B cell (primary cell): ENCODE results near the gene PDGFA. TPM values are rescaled to one million over a fixed set of nuclear protein-coding genes. Genes with fewer than 3 reads are reported as not detected.

ENCODE experiments used
- ATAC-seq: fragments of 200-7000 bp; cut with Tn5 transposase; one replicate; pipeline ENCODE4 v1.10.0; 2021; ENCODE audit warnings: low read depth, mild to moderate bottlenecking, moderate number of reproducible peaks, moderate library complexity
- CTCF ChIA-PET: fragments of 350-600 bp; sonication (Branson Sonifier 250); formaldehyde crosslinking; loops from one replicate; lab custom pipeline; 2021; ENCODE audit warnings: antibody characterized with exemption, inconsistent platforms; lab: Charles Lee
- POLR2A ChIA-PET: fragments of 350-600 bp; sonication (Branson Sonifier 250); formaldehyde crosslinking; loops from one replicate; lab custom pipeline; 2021; ENCODE audit warnings: antibody characterized with exemption; lab: Charles Lee
- DNase-seq: peaks from one replicate; pipeline ENCODE4 v3.0.0; 2013
- H2AFZ ChIP-seq: 2 replicates; pipeline ENCODE4 v1.6.1; 2012; ENCODE audit warnings: mild to moderate bottlenecking, low read depth, low read length; ENCODE audit not compliant: insufficient read depth, poor library complexity, severe bottlenecking
- H3K27ac ChIP-seq, 2 donors: 1 replicate in 1 of 2; 2 replicates in 1 of 2; pipeline ENCODE4 v1.5.1; 2012 to 2013; ENCODE audit warnings: low read length in 2 of 2, mild to moderate bottlenecking in 2 of 2, moderate library complexity in 1 of 2
- H3K27me3 ChIP-seq, 4 experiments: fragments of 200-600 bp in 1 of 4; sonication (generic) in 1 of 4; replicated peaks in 1 of 4; 1 replicate in 2 of 4; 2 replicates in 2 of 4; pipeline versions ENCODE4 v1.6.1 to v1.7.0; 2013 to 2016; ENCODE audit warnings: low read length in 3 of 4, mild to moderate bottlenecking in 2 of 4, mixed read lengths in 1 of 4, moderate library complexity in 1 of 4; ENCODE audit not compliant: insufficient read depth in 4 of 4, control insufficient read depth in 3 of 4; ENCODE audit errors: control extremely low read depth in 1 of 4
- H3K36me3 ChIP-seq, 2 experiments: replicated peaks in 1 of 2; 1 replicate in 1 of 2; 2 replicates in 1 of 2; pipeline versions ENCODE4 v1.6.1 to v1.7.1; 2013; ENCODE audit warnings: low read length in 1 of 2; ENCODE audit not compliant: insufficient read depth in 2 of 2, control insufficient read depth in 1 of 2; ENCODE audit errors: control extremely low read depth in 1 of 2, extremely low read depth in 1 of 2
- H3K4me1 ChIP-seq, 2 donors: fragments of 200-600 bp in 1 of 2; sonication (generic) in 1 of 2; 1 replicate in 1 of 2; 2 replicates in 1 of 2; pipeline versions ENCODE4 v1.5.1 to v1.6.1; 2013 to 2017; ENCODE audit warnings: low read length in 2 of 2; ENCODE audit not compliant: control insufficient read depth in 2 of 2, insufficient read depth in 2 of 2
- H3K4me2 ChIP-seq: replicated peaks from 2 replicates; pipeline ENCODE3; 2012; ENCODE audit warnings: mild to moderate bottlenecking, low read depth, low read length; ENCODE audit not compliant: poor library complexity, severe bottlenecking
- H3K4me3 ChIP-seq, 5 experiments: fragments of 200-600 bp in 1 of 5; sonication (generic) in 1 of 5; 1 replicate in 3 of 5; 2 replicates in 2 of 5; pipeline versions ENCODE4 v1.5.1 to v1.7.0; 2011 to 2016; ENCODE audit warnings: low read length in 4 of 5, mild to moderate bottlenecking in 4 of 5, low read depth in 2 of 5, control low read depth in 1 of 5, moderate library complexity in 1 of 5; ENCODE audit not compliant: insufficient read depth in 1 of 5; ENCODE audit errors: control extremely low read depth in 1 of 5, extremely low read depth in 1 of 5
- H3K79me2 ChIP-seq: fragments of 200-600 bp; sonication (generic); one replicate; pipeline ENCODE4 v1.6.0; 2016; ENCODE audit warnings: low read length; ENCODE audit not compliant: control insufficient read depth, insufficient read depth
- H3K9ac ChIP-seq: fragments of 200-600 bp; sonication (generic); 2 replicates; pipeline ENCODE4 v1.6.1; 2017; ENCODE audit warnings: mild to moderate bottlenecking, low read length, moderate library complexity
- H3K9me3 ChIP-seq, 3 donors: one replicate each; pipeline versions ENCODE4 v1.6.1 to v1.7.1; 2013; ENCODE audit warnings: low read length in 2 of 3; ENCODE audit not compliant: control insufficient read depth in 2 of 3, insufficient read depth in 1 of 3; ENCODE audit errors: control extremely low read depth in 1 of 3
- H4K20me1 ChIP-seq: 2 replicates; pipeline ENCODE4 v1.6.0; 2012; ENCODE audit warnings: mild to moderate bottlenecking, low read length; ENCODE audit not compliant: insufficient read depth, control insufficient read depth, poor library complexity, severe bottlenecking
- H3K27ac Mint-ChIP-seq: one replicate; pipeline ENCODE4 v1.8.0; 2021; ENCODE audit warnings: mixed read lengths
- H3K27me3 Mint-ChIP-seq: one replicate; pipeline ENCODE4 v1.8.0; 2021; ENCODE audit warnings: mixed read lengths
- H3K4me1 Mint-ChIP-seq: one replicate; pipeline ENCODE4 v1.8.0; 2021; ENCODE audit warnings: mixed read lengths
- H3K4me3 Mint-ChIP-seq: one replicate; pipeline ENCODE4 v1.8.0; 2021; ENCODE audit warnings: mixed read lengths
- H3K9me3 Mint-ChIP-seq: one replicate; pipeline ENCODE4 v1.8.0; 2022; ENCODE audit warnings: mixed read lengths; ENCODE audit not compliant: insufficient read depth
- EZH2 ChIP-seq: IDR thresholded peaks from 2 replicates; pipeline ENCODE4 v1.6.1; 2012; ENCODE audit warnings: borderline replicate concordance, low read depth, mild to moderate bottlenecking, moderate library complexity, low read length; ENCODE audit not compliant: insufficient read depth, poor library complexity, severe bottlenecking
- WGBS: methylation state at CpG from one replicate; pipeline ENCODE4 v1.1.5; 2013; ENCODE audit warnings: missing lambda C conversion rate; ENCODE audit not compliant: insufficient coverage; 5-methylcytosine and 5-hydroxymethylcytosine counted together
- intact Hi-C: fragments of 100-400 bp; cut with micrococcal nuclease; formaldehyde crosslinking; loops from one replicate; pipeline ENCODE4 v1.10.0; 2022
- polyA plus RNA-seq: library from polyadenylated mRNA; depleted of rRNA; stranded (reverse); fragments of >200 nt; gene quantifications from 2 replicates; pipeline ENCODE4 v1.2.3, GENCODE V29; 2012
- total RNA-seq, 2 donors: library from RNA; stranded (reverse); fragments of 120-200 nt in 1 of 2; gene quantifications; 1 replicate in 1 of 2; 2 replicates in 1 of 2; pipeline versions ENCODE4 v1.2.3 to v1.2.4, GENCODE V29; 2013 to 2022
- TF ChIP-seq, protein P1 (sequence below): fragments of 200-600 bp; IDR thresholded peaks from one replicate; pipeline ENCODE4 v1.8.0; 2022; ENCODE audit warnings: antibody characterized with exemption, mild to moderate bottlenecking

PDGFA gene
- total and polyA plus RNA-seq, 2 donors (not counting 1 experiment from before 2014, with no cell fraction given), result 0.36 to 1.5 TPM

DNA sequence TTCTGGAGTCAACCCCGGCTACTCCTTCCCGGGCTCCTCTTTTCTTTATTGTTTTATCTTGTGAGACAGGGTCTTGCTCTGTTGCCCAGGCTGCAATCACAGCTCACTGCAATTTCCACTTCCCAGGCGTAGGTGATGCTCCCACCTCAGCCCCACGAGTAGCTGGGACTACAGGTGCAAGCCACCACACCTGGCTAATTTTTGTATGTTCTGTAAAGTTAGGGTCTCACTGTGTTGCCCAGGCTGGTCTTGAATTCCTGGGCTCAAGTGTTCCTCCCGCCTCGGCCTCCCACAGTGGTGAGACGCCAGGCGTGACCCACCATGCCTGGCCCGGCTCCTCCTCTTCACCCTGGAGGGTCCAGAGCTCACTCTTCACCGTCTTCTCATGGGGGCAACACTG lies 15.3 kb upstream of the PDGFA start:
- Mint-ChIP-seq H3K27ac (no peak overlapping the region), H3K9me3 (no peaks in the 10 kb centered on the region), H3K27me3 (peaks cover 5% of the 10 kb centered on the region), H3K4me1 (peaks cover 15% of the 10 kb centered on the region), H3K4me3 (no peak overlapping the region)
- POLR2A ChIA-PET, result no interaction called here
- 93% methylated on average over 9 of the region's 10 CpGs for WGBS
- ATAC-seq (no peak), DNase-seq (no peak)
- CTCF ChIA-PET, result no interaction called here
- Histone ChIP-seq H4K20me1 (no peaks in the 10 kb centered on the region), H3K27ac (no peak overlapping the region), H3K36me3 (no peaks in the 10 kb centered on the region), H3K27me3 (no peaks in the 10 kb centered on the region), H2AFZ (no peak overlapping the region), H3K9me3 (peaks cover 0 to 12% (median 0%) of the 10 kb centered on the region in 3 donors), H3K9ac (no peak overlapping the region), H3K4me3 (no peak overlapping the region), H3K79me2 (no peaks in the 10 kb centered on the region), H3K4me1 (peaks cover 0 to 5% of the 10 kb centered on the region in 2 donors), H3K4me2 (no peak overlapping the region)
- intact Hi-C loops, result no loop called here
- TF ChIP-seq, protein P1, sequence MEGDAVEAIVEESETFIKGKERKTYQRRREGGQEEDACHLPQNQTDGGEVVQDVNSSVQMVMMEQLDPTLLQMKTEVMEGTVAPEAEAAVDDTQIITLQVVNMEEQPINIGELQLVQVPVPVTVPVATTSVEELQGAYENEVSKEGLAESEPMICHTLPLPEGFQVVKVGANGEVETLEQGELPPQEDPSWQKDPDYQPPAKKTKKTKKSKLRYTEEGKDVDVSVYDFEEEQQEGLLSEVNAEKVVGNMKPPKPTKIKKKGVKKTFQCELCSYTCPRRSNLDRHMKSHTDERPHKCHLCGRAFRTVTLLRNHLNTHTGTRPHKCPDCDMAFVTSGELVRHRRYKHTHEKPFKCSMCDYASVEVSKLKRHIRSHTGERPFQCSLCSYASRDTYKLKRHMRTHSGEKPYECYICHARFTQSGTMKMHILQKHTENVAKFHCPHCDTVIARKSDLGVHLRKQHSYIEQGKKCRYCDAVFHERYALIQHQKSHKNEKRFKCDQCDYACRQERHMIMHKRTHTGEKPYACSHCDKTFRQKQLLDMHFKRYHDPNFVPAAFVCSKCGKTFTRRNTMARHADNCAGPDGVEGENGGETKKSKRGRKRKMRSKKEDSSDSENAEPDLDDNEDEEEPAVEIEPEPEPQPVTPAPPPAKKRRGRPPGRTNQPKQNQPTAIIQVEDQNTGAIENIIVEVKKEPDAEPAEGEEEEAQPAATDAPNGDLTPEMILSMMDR, result no peak
- no peak for TF ChIP-seq EZH2

DNA sequence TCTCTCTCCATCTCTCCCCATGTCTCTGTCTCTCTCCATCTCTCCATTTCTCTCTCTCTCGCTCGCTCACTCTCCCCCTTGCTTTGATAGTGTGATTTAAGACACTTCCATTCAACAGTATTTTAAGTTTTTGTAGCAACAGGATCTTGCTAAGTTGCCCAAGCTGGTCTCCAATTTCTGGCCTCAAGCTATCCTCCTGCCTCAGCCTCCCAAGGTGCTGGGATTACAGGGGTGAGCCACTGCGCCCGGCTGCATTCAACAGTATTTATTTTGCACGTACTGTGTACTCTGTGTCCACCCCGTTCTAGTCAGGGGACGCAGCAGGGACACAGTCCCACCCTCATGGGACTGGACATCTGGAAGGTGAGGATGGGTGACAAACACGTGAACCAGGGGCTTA lies 14.4 kb upstream of the PDGFA start:
- ATAC-seq (no peak), DNase-seq (no peak)
- H2AFZ ChIP-seq, result no peak overlapping the region
- no peak overlapping the region for H3K9ac ChIP-seq
- no peaks in the 10 kb centered on the region for H3K27me3 ChIP-seq
- Mint-ChIP-seq H3K27me3 (peaks cover 5% of the 10 kb centered on the region), H3K4me3 (no peak overlapping the region), H3K4me1 (peaks cover 15% of the 10 kb centered on the region), H3K27ac (no peak overlapping the region), H3K9me3 (no peaks in the 10 kb centered on the region)
- H3K27ac ChIP-seq, result no peak overlapping the region
- H3K9me3 ChIP-seq, result peaks cover 0 to 12% (median 0%) of the 10 kb centered on the region in 3 donors
- TF ChIP-seq EZH2, result no peak
- TF ChIP-seq, protein P1, result no peak
- H3K79me2 ChIP-seq, result no peaks in the 10 kb centered on the region
- CTCF ChIA-PET, result no interaction called here
- POLR2A ChIA-PET, result no interaction called here
- WGBS, result 96% methylated on average over 6 of the region's 8 CpGs
- peaks cover 0 to 5% of the 10 kb centered on the region in 2 donors for H3K4me1 ChIP-seq
- H3K36me3 ChIP-seq, result no peaks in the 10 kb centered on the region
- H4K20me1 ChIP-seq, result no peaks in the 10 kb centered on the region
- no peak overlapping the region for H3K4me3 ChIP-seq
- H3K4me2 ChIP-seq, result no peak overlapping the region
- intact Hi-C loops, result no loop called here
